ENCODE measurements around the gene MCEMP1.
A peak's percentile ranks its signal among the peaks of the same experiment; 100 is the strongest.
"Not testable (repeated sequence)": the region's sequence is repeated elsewhere in the genome, so short reads cannot be mapped to it uniquely, and the experiment has no call there.

Gene MCEMP1

GRCh38 chr19:7643629-7644549 is 33.0 kb upstream of the MCEMP1 start:
- not testable (repeated sequence) for DNase-seq (ENCODE audit: low read depth)

DNA sequence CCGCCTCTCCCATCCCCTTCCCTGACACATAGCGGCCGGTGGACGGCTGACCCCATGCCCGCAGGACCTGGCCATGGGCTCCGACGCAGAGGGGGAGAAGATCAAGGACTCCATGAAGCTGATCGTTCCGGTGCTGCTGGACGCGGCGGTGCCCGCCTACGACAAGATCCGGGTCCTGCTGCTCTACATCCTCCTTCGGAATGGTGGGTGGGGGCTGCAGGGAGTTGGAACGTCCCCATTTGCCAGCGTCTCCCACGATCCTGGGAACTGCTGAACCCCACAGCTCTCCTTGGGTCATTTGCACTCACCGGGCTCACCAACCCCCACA is 32.4 kb upstream of the MCEMP1 start:
- no peak for DNase-seq (ENCODE audit: low read depth)

- DNase-seq (ENCODE audit: low read depth) = no peak
These were observed 31.7 kb upstream of the MCEMP1 start for GRCh38 chr19:7645163-7645562.

DNA sequence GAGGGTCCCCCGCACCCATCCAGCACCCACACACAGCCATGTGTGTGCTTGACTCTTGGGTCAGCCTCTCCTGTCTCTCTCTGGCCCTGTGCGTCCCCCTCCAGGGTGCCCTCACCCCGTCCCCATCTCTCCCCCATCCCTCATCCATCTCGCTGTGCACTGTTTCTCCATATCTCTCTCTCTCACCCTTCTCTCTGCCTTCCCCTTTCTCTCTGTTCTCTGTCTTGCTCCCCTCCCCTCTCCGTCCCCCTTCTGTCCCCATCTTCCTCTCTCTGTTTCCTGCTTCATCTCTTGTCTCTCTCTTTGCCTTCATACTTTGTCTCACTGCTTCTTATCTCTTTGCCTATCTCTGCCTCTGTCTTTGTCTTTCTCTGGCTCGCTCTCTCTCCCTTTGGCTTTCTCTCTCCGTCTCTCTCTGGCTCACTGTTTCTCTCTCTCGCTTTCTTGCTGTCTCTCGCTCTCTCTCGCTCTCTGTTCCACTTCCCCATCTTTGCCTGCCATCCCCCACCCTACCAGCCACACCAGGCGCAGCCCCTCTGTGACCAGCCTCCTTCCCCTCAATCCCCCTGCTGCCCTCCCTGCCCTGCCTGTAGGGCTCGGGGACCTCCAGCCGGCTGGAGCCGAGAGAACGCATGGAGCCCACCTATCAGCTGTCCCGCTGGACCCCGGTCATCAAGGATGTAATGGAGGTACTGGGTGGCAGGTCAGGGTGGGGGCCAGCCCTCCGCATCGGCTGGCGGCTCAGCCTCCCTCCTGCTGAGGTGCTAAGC is 31.0 kb upstream of the MCEMP1 start:
- no peak for DNase-seq (ENCODE audit: low read depth)

DNA sequence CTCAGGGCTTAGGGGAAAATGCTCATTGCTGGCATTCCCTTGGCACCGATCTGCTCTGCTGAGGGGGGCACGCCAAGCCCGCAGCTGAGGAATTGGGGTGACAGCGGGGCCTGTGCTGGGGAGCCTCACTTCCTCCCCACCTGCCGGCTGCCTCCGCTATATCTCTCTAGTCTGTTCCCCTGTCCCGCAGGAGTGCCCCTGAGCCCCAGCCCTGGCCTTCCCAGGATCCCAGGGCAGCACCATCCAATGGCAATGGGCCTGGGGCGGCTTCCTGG is 30.5 kb upstream of the MCEMP1 start:
- DNase-seq (ENCODE audit: low read depth) = no peak

DNA sequence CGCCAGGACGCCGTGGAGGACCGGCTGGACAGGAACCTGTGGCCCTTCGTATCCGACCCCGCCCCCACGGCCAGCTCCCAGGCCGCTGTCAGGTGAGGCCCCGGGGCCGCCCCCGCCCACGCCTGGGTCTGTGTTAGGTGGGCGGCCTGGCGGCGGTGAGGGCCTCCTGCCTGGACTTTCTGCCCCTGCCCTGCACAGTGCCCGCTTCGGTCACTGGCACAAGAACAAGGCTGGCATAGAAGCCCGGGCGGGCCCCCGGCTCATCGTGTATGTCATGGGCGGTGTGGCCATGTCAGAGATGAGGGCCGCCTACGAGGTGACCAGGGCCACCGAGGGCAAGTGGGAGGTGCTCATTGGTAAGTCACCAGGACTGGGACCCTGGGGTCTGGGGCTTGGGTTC is 29.7 kb upstream of the MCEMP1 start:
- DNase-seq (ENCODE audit: low read depth) = no peak

- DNase-seq (ENCODE audit: low read depth) = no peak
These were observed 28.4 kb upstream of the MCEMP1 start for GRCh38 chr19:7648265-7649014.

- DNase-seq (ENCODE audit: low read depth) = no peak
These were observed 26.7 kb upstream of the MCEMP1 start for GRCh38 chr19:7650148-7650547.

DNA sequence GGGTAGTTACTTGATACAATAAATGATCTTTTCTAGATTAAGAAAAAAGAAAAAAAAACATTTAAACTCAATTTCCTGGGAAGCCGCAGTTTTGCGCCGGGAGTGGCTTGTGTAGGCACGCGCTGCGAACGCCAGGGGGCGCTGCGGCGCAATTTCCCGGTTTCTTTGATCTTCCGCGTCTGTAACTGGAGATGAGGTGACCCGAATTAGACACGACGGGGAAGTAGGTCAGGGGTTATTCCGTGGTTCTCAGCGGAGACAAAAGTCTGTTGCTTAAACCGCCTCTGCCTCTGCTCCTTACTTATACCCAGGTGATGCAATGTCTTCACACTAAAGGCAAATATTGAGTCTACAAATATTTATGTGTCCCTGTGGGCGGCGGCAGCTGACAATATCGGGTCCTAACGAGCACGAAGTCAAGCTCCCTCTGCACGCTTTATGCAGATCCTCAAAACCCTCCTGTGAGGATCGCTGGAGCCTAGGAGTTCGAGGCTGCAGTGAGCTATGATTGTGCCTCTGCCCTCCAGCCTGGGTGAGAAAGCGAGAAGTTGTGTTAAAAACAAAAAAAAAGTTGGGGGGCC is 24.7 kb upstream of the MCEMP1 start:
- peak; percentile 84 for DNase-seq (ENCODE audit: low read depth)

DNA sequence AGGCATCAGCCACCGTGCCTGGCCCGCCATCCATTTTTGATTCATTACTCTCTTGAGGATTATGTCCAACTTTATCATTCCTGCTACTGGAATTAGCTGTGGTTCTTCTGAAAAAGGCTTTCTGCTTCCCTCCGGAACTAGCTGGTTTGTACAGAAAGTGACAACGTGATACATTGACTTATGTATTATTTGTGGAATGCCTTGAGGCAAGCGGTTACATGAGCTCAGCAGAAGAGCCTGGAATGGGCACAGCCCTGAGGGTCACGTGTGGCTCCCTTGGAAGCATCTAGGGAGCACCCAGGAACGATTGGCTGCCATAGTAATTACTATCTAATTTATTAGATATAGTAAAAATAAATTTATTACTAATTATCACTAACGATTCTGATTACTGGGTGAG is 22.5 kb upstream of the MCEMP1 start:
- no peak for DNase-seq (ENCODE audit: low read depth)

GRCh38 chr19:7655581-7655980 is 21.3 kb upstream of the MCEMP1 start:
- no peak for DNase-seq (ENCODE audit: low read depth)

DNA sequence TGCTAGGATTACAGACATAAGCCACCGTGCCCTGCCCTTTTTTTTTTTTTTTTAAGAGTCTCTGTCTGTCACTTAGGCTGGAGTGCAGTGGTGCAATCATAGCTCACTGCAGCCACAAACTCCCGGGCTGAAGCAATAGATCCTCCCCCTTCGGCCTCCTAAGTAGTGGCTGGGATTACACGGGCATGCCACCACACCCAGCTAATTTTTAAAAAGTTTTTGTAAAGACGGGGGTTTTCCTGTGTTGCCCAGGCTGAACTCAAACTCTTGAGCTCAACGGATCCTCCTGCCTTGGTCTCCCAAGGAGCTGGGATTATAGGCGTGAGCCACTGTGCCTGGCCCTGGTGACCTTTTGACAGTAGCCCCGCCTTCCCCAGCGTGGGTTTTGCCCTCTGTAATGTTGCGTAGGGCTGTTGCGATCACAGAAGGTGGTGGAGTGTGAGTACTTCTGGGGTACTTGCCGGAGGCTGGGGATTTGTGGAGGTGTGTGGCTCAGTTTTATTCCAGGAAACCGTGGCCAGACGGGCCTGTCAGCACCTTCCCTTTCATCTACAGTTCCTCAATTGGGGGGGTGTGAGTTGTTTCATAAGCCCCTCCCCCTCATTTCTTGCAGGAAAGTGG is 19.6 kb upstream of the MCEMP1 start:
- DNase-seq (ENCODE audit: low read depth) = no peak

- no peak for DNase-seq (ENCODE audit: low read depth)
These were observed 18.6 kb upstream of the MCEMP1 start for GRCh38 chr19:7658219-7658686.

DNA sequence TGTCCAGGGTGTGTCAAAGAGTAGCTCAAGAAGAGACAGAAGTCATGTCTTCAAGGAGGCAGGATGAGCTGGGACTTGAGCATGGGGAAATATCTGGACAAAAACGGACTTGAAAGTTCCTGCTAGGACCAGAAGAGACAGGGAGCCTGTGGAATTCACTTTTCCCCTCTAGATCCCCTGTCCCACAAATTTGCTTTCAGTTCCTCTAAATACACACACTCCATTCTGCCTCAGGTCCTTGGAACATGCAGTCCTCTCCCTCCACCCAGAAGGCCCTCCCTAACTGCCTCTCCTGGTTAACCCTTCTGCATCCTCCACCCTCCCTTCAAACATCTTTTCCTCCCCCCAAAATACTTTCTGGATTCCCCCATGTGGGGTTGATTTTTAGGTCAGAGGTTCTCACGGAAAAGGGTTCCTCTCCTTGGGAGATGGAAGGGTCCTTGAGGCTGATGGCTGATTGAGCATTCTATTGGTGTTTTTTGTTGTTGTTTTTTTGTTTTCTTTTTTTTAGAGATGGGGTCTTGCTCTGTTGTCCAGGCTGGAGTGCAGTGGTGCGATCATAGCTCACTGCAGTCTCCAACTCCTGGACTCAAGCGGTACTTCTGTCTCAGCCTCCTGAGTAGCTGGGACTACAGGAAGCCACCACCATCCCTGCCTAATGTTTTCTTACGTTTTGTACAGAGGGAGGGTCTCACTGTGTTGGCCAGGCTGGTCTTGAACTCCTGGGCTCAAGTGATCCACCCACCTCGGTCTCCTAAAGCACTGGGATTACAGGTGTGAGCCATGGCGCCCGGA is 14.9 kb upstream of the MCEMP1 start:
- DNase-seq (ENCODE audit: low read depth) = no peak

DNA sequence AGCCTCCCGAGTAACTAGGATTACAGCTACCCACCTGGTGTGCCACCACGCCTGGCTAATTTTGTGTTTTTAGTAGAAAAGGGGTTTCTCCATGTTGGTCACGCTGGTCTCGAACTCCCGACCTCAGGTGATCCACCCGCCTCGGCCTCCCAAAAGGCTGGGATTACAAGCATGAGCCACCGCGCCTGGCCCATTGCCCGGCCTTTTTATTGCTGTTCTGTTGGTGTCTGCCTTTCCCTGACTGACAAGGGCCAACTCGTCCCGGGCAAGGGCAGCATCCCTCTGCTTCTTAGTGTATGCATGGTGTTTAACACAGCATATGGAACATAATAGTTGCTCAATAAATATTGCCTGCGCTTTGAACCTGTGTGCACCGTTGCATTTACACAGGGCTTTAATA is 14.2 kb upstream of the MCEMP1 start:
- no peak for DNase-seq (ENCODE audit: low read depth)

DNA sequence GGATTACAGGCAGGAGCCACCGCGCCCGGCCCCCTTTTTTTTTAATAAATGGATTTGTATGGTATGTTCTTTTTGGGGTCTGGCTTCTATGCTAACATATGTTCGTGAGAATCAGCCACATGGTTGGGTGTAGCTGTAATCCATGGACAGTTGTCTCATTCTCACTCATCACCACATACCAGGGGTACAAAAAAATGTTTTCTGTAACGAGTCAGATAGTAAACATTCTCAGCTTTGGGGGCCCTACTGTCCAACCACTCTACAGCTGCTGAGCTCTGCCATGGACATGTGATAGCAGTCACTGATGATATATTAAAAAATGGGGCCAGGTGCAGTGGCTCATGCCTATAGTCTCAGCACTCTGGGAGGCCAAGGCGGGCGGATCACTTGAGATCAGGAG is 13.2 kb upstream of the MCEMP1 start:
- no peak for DNase-seq (ENCODE audit: low read depth)

- DNase-seq (ENCODE audit: low read depth) = no peak
These were observed 11.8 kb upstream of the MCEMP1 start for GRCh38 chr19:7665076-7665475.

- no peak for DNase-seq (ENCODE audit: low read depth)
These were observed 8.0 kb upstream of the MCEMP1 start, which contains the start of gene RETN for GRCh38 chr19:7668842-7669241. Gene RETN, plus strand, starts transcription at chr19:7669049. Its CDS starts 278 bp downstream, at chr19:7669327.

DNA sequence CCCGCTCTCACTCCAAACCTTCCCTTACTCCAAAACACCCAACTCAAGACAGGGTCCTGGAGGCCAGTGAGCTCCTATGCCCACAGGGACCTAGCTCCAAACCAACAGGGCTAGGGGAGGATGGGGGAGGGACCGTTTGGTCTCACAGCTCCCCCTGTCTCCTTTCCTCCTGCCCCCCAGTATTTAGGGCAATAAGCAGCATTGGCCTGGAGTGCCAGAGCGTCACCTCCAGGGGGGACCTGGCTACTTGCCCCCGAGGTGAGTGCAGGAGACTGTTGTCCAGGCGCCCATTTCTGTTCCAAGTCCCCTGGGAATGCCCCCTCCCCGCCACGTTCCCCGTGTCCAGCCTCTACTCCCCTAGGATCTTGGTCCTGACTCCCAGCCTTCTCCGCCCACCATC is 7.2 kb upstream of the MCEMP1 start:
- DNase-seq (ENCODE audit: low read depth) = no peak

DNA sequence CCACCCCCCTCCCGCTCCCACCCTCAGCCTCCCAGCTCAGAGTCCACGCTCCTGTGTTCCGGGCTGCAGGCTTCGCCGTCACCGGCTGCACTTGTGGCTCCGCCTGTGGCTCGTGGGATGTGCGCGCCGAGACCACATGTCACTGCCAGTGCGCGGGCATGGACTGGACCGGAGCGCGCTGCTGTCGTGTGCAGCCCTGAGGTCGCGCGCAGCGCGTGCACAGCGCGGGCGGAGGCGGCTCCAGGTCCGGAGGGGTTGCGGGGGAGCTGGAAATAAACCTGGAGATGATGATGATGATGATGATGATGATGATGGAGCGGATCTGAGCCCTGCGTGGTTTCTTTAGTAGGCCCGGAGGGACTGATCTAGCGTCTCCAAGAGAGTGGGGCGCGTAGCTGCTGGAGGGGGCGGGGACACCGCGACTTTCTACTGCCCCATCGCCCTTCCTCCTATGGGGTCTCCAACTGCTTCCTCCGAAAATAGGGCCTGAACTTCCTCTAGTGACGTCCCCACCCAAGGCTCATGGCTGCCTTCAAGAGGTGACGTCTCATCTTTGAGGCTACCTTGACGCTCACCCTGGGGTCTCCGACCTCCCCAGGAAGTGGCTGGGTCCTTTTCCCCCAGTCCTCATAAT is 6.6 kb upstream of the MCEMP1 start:
- no peak for DNase-seq (ENCODE audit: low read depth)

DNA sequence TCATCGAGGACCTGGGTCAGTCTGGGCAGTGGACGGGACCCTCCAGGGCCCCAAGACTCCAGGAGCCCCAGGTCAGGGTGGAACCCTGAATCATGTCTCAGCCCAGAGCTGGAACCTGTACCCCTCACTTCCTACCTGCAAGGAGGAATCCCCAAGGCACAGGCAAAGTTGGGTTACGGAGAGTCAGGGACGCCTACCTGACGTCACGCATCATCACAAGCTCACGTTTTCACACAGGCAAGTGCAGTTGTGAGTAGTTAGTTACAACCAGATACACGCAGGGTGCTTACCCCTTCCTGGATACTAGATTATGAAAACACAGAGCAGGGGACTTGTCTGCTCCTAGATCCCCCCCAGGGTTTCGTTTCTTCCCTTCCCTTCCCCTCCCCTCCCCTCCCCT is 6.1 kb upstream of the MCEMP1 start:
- no peak for DNase-seq (ENCODE audit: low read depth)
